Activated naive CD4-positive, alpha-beta T cell (primary cell): ENCODE data around the gene NDUFB7.

ENCODE experiments used
- DNase-seq, 4 experiments: peaks; one replicate each; lab custom pipeline; 2025; lab: John Stamatoyannopoulos, UW

The NDUFB7 gene

GRCh38 chr19:14520543-14520942, 51.3 kb downstream of the NDUFB7 start:
- DNase-seq = no peak

- no peak for DNase-seq
Observed at GRCh38 chr19:14519860-14520407, 51.9 kb downstream of the NDUFB7 start.

GRCh38 chr19:14519245-14519859, 52.5 kb downstream of the NDUFB7 start:
- no peak for DNase-seq

GRCh38 chr19:14517840-14518505, 53.9 kb downstream of the NDUFB7 start, which contains the start of gene DNAJB1:
Gene DNAJB1, minus strand, starts transcription at chr19:14518397. Its CDS starts 48 bp downstream, at chr19:14518349.
- DNase-seq = peak in 2 of 4 experiments; percentile 54 to 64

GRCh38 chr19:14517446-14517839, 54.4 kb downstream of the NDUFB7 start:
- no peak for DNase-seq

GRCh38 chr19:14516746-14517438, 55.0 kb downstream of the NDUFB7 start:
- DNase-seq = peak in 2 of 4 experiments; percentile 17 to 18
